ENCODE data around the gene SENP8. TPM values are rescaled to one million over a fixed set of nuclear protein-coding genes. Genes with fewer than 3 reads are reported as not detected.

The SENP8 gene
- total and polyA plus RNA-seq, 2 of the 8 experiments (the other 6 are each of a cell fraction or from before 2014, with no cell fraction given) = 4.1 to 6.0 TPM

- peaks cover 4% of the 10 kb centered on the region; the same call in 1 of the 2 replicates for H3K23me2 ChIP-seq (ENCODE audit: low read depth, low read length)
- no peak overlapping the region for H3K56ac ChIP-seq (replicated peaks; ENCODE audit: insufficient read length, low read depth, low read length)
- H2BK12ac ChIP-seq (ENCODE audit: low read depth, low read length) = no peak overlapping the region
- no peak overlapping the region for H2BK15ac ChIP-seq (ENCODE audit: low read length)
- no peak overlapping the region for H2AFZ ChIP-seq (ENCODE audit: low read length)
- no peaks in the 10 kb centered on the region for H3K36me3 ChIP-seq (ENCODE audit: control insufficient read depth in 2 of 4, insufficient read depth in 4 of 4, low read length in 3 of 4)
- H3K18ac ChIP-seq (ENCODE audit: extremely low read depth, low read length) = no peak overlapping the region
- H2BK120ac ChIP-seq (replicated peaks; ENCODE audit: low read depth, low read length) = no peak overlapping the region
- H3K23ac ChIP-seq (ENCODE audit: insufficient read length) = no peak overlapping the region
- H4K20me1 ChIP-seq (replicated peaks in 1 of 2; ENCODE audit: control insufficient read depth in 1 of 2, insufficient read depth in 2 of 2, low read length in 2 of 2) = no peaks in the 10 kb centered on the region
- H2BK5ac ChIP-seq (ENCODE audit: low read depth, low read length) = no peak overlapping the region
- peaks cover 0 to 19% (median 5%) of the 10 kb centered on the region in 4 experiments; a peak in 4 of 7 replicates for H3K27me3 ChIP-seq (replicated peaks in 1 of 4; ENCODE audit: control insufficient read depth in 3 of 4, extremely low read depth in 1 of 4, insufficient read depth in 3 of 4, low read length in 3 of 4)
- H4K91ac ChIP-seq (replicated peaks; ENCODE audit: insufficient read length, low read length) = no peak overlapping the region
- H3K27ac ChIP-seq (ENCODE audit: low read depth, low read length) = no peak overlapping the region
- ChIA-PET CTCF (ENCODE audit: partially characterized antibody) (interaction anchor here (1.2 kb wide), 1 partner anchor 12 kb away, joined by 4 read pairs; no protein-coding TSS in a partner anchor), POLR2A (ENCODE audit: partially characterized antibody) (interaction anchor here (1.0 kb wide), 1 partner anchor 48 kb away, joined by 3 read pairs; the partner anchor contains the start of gene PKM)
- no peak overlapping the region for H2AK5ac ChIP-seq (ENCODE audit: low read depth, low read length)
- no peak for FAIRE-seq
- H3K4me3 ChIP-seq (ENCODE audit: extremely low read depth in 1 of 4, insufficient read depth in 2 of 4, low read depth in 3 of 4, low read length in 4 of 4) = no peak overlapping the region
- DNase-seq (ENCODE audit: low read depth in 1 of 2, low spot score in 2 of 2) = no peak
- no peaks in the 10 kb centered on the region for H3K79me1 ChIP-seq (ENCODE audit: low read depth, low read length)
- no peak overlapping the region for H3K9ac ChIP-seq (replicated peaks in 1 of 4; ENCODE audit: extremely low read depth in 1 of 4, low read depth in 3 of 4, low read length in 3 of 4)
- no peaks in the 10 kb centered on the region for H3K79me2 ChIP-seq (ENCODE audit: control insufficient read depth in 1 of 2, insufficient read depth in 2 of 2, low read length in 2 of 2)
- no peak overlapping the region for H3K4me2 ChIP-seq (ENCODE audit: insufficient read depth in 1 of 2, low read depth in 2 of 2, low read length in 2 of 2)
- peaks cover 0 to 7% (median 3%) of the 10 kb centered on the region in 4 experiments; a peak in 3 of 7 replicates for H3K4me1 ChIP-seq (replicated peaks in 1 of 4; ENCODE audit: control insufficient read depth in 3 of 4, insufficient read depth in 4 of 4, low read length in 3 of 4)
- TF ChIP-seq SRF (IDR thresholded peaks at IDR 0.05; ENCODE audit: low read depth, low read length) (no peak), MAFK (IDR thresholded peaks at IDR 0.05; ENCODE audit: low read depth, low read length) (no peak), HDAC6 (IDR thresholded peaks at IDR 0.05; ENCODE audit: low read depth, low read length) (no peak), CTBP2 (IDR thresholded peaks at IDR 0.05; ENCODE audit: borderline replicate concordance, insufficient read depth, insufficient read length, low read length) (no peak), RFX5 (IDR thresholded peaks at IDR 0.05; ENCODE audit: borderline replicate concordance, low read depth, low read length) (no peak), MAX (IDR thresholded peaks at IDR 0.05) (no peak)
- H4K8ac ChIP-seq (ENCODE audit: extremely low read depth, insufficient read depth, low read length) = no peak overlapping the region
- H4K5ac ChIP-seq (ENCODE audit: insufficient read length, low read depth, low read length) = no peak overlapping the region
- H3K4ac ChIP-seq (replicated peaks; ENCODE audit: insufficient read length, low read depth, low read length) = no peak overlapping the region
- WGBS, 2 experiments (ENCODE audit: extremely low coverage in 1 of 2, insufficient coverage in 1 of 2, insufficient read length in 1 of 2, insufficient replicate concordance in 2 of 2, low coverage in 1 of 2, low lambda C conversion rate in 2 of 2, missing lambda C conversion rate in 1 of 2) = 93% methylated on average over 3 of the region's 3 CpGs; no CpG with 5 or more reads in 1 of the 2 experiments
- H2BK20ac ChIP-seq (ENCODE audit: low read length) = no peak overlapping the region
- H3K14ac ChIP-seq (ENCODE audit: insufficient read length) = no peak overlapping the region
- H3K9me3 ChIP-seq (ENCODE audit: insufficient read depth in 2 of 2, low read depth in 1 of 2, low read length in 1 of 2) = no peaks in the 10 kb centered on the region
Observed at GRCh38 chr15:72182244-72182643, 64.0 kb downstream of the SENP8 start.
